GM18511 (cell line): Measurements from ENCODE around the gene COL6A1.

Experiments used
- ATAC-seq: cut with Tn5 transposase; IDR thresholded peaks from one replicate; pipeline ENCODE4 v1.9.1; 2021; ENCODE audit warnings: mild to moderate bottlenecking, moderate library complexity; ENCODE audit not compliant: unreplicated experiment

The COL6A1 gene

DNA sequence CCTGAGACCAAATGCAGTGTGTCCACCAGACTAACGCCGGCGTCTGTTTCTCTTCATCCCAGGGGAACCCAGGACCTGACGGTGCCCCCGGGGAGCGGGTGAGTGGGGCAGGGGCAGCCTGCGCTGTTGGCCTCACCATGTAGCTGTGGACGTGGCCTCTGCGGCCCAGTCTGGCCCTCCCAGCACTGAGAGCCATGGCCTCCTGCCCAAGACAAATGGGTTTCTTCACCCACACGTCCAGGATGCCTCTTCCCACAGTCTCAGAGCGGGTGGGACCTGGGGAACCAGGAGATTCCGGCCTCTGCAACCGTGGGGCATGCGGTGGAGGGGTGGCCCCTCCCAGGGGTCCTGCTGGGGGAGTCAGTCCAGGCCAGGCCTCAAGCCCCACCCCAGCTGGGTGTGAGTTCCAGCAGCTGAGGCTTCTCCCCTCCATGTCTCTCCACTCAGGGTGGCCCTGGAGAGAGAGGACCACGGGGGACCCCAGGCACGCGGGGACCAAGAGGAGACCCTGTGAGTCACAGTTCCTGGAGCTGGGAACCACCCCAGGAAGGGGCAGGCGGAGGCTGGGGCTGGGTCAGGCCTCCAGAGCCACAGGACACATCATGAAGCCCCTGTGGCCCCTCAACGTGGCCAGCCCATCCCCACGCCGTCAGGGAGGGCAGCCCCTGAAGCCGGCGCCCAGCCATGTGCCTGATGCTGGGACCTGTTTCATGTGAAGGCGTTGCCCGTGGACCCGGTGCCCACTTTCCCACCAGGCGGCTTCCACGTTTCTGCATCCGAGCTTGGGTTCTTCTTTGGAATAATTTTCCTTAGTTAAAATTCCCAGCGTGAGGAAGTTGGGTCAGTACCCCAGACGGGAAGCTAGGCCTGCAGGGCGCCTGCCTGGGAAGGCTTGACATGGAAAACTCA, 11.0 kb downstream of the COL6A1 start:
- no peak for ATAC-seq

DNA sequence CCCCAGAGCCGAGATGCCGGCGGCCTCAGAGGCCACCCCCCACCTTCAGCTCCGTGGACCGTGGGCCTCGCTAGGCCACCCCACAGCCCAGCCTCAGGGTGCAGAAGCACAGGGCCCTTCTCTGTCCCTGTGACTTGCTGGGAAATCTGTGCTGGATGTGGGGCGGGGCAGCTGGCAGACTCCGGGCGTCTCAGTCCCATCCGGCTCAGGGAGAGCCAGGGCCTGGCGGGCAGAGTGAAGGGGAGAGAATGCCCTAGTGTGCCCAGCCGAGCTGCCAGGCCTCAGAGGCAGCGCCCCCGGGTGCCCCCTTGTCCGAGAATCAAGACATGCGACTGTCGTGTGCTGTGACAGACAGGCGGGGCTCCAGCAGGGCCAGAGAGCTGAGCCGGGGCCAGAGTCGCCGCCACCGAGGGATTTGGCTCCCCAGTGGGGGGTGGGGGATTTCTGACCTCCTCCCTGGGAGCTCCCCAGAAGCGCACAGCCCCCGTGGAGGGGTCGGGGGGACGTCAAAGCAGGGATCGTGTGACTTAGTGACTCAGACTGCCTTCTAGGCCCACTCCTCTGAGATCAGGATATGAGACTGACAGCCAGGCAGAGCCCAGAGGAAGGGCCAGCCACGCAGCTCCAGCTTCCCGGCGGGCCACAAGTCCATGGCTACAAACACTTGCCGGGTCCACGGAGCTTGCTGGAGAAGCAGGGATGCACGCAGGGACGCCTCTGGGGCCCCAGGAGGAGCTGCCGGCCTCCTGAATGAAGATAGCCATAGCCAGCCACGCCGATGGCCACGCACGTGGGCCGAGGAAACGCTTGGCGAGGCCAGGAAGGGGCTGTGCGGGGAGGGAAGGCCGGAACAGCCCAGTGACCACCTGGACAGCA, 11.9 kb downstream of the COL6A1 start:
- ATAC-seq = no peak

DNA sequence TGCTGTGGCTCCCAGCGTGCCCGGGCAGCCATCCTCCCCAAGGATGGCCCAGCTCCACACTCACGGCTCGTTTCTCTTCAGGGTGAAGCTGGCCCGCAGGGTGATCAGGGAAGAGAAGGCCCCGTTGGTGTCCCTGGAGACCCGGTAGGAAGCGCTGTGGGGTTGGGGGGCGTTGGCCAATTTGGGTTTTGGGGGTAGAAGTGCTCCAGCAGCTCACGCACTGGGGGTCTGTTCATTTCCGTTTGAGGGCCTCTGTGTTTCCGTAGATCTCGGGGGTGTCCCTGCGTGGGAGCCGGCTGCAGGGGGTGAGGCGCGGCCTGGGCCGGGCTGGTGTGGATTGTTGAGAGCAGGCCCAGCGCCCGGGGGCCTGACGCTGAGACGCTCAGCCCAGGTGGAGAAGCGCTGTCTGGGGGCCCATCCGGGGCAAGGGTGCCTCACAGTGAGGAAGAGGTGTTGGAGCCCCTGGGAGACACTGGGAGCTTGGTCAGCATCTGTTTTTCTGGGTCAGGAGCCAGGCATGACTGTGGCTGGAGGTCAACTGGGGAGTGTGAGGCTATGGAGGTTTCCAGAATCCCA, 12.6 kb downstream of the COL6A1 start:
- no peak for ATAC-seq

DNA sequence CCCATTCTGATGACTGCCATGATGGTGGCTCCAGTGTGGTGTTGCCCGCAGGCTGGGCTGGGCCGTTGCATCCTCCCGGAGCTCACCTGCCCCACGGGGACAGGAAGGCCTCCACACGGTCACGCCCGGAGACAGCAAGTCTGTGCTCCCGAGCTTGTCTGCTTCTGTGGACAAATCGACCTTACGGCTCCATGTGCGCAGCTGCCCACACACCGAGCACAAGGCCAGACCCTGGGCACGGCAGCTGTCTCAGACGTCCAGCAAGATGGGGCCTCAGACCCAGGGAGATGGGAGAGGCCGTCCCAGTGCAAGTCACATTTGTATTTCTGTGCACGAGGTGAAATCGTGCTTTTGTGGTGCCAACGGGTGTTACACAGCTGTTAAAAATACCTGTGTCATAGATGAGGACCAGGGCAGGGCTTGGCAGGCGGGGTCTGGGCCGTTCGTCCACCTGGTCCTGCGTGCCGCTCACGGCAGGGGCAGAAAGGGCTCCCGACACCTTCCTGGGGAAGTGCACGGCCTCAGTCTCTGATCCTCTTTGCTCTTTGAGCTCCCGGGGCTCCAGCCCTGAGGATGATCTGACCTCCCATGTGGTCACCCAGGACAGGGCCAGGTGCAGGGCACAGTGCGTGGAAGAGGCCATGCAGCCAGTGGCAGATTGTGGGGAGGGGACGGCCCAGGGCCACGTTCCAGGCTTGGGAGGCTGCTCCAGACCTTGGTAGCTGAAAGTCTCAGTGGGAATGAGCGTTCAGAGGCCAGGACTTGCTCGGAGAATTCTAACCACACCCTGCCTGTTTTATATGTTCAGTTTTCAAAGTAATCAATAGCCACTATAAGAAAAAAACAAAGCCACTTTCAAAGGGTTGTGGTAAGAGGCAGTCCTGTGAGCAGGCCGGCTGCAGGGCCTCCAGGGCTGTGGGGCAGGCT, 13.5 kb downstream of the COL6A1 start:
- ATAC-seq = no peak

DNA sequence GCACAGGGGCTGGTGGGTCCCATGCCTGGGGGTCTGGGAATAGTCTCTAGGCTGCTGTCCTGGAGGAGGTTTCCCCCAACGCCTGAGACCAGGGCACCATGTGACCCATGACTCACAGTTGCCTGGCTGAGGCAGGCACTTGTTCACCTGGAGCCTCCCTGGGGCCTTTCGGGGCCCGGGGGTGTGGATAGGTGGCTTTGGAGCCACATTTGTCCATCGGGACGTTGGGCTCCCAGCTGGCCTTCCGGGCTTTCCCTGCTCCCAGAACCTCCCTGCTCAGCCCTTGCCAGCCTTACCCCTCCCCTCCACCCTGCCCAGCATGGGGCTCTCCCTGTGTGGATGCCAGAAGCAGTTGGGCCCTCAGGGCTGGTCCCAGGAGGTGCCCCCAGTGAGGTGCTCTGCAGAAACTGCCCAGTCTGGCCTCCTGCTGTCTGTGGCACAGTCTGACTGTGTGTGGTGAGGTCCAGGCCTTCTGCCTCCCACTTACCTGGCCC, 14.2 kb downstream of the COL6A1 start:
- no peak for ATAC-seq

DNA sequence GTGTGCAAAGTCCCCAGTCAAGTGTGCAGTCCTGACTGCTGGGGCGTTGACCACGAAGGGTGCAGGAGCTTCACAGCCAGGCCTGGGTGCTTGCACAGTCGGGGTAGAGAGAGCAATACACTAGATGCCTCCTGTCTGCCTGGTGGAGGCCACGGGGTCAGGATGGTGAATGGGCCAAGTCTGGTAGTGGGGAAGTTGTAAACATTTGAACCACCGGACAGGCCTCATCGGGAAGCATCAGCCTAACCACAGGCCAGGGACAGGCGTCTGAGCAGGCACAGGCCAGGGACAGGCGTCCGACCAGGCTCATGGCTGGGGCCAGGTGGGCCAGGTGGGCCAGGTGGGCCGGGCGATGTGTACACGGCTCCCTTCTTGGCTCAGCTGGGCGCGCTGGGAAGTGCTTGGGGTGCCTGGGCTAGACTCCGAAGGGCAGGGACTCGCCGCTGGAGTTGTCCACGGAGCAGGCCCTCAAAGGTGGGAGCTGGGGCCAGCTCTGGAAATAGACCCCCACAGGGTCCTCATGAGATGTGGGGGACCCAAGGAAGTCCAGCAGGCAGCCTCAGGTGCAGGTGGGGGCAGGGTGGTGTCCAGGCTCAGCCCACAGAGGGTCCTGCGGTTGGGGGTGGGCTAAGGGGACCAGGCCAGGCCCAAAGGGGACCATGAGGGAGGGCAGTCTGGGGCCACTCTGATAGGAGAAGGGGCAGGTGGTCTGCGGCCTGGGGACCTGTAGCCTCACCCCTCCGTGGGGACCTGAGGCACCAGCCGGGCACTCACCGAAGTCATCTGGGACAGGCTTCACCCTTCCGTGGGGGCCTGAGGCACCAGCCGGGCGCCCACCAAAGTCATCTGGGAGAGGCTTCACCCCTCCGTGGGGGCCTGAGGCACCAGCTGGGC, 15.0 kb downstream of the COL6A1 start:
- no peak for ATAC-seq

DNA sequence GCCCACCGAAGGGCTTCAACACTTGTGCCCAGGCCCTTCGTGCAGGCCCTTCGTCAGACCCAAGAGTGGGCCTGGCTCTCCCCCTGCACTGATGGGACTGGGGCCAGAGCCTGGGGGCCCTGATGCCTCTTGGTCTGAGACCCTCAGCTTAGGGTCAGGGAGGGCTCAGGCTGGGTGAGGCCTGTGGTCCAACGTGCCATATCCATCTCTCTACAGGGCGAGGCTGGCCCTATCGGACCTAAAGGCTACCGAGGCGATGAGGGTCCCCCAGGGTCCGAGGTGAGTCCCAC, 15.6 kb downstream of the COL6A1 start:
- ATAC-seq = no peak

DNA sequence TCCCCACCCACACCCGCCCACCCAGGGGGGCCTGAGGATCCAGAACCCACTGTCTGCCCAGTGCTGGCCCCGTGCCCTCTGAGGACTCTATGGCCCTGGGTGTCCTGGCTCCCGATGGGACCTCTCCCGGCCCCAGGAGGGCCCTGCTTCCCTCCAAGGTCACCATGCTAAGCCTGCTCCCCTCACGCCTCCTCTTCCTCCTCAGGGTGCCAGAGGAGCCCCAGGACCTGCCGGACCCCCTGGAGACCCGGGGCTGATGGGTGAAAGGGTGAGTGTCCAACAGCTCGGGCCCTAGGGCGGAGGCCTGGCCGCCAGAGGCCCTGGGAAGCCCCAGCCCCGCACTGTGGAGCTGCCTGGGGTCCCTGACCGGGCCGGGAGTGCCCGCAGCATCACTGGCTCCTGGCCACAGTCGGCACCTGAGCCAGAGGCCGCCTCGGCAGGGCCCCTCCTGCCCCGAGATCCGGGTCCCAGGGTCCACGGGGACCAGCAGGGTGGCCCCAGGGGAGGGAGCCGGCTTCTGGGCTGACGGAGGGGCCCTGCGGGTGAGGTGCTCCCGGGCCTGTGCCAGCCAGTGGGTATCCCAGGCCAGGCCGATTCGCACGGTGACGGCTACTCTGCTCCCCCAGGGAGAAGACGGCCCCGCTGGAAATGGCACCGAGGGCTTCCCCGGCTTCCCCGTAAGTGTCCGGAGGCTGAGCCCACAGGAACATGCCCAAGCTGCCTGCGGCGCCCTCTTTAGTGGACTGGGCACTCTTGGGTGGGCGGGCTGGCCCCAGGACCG, 16.1 kb downstream of the COL6A1 start:
- ATAC-seq = no peak

DNA sequence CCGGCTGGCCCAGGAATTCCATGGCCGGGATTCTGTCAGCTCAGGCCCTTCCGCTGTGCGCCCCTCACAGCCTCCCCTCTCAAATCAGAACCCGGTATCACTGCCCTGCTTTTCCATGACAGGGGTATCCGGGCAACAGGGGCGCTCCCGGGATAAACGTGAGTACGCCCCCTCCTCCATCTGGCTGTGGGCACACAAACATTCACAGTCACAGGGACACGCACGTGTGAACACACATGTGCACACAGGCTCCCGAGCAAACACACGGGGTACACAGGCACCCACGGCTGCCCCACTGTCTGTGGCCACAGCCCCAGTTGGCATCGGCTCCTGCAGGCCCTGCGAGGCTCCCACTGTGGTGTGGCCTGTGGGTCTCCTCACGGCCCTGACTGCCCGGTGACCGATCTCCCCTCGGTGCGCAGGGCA, 16.7 kb downstream of the COL6A1 start:
- ATAC-seq = no peak

DNA sequence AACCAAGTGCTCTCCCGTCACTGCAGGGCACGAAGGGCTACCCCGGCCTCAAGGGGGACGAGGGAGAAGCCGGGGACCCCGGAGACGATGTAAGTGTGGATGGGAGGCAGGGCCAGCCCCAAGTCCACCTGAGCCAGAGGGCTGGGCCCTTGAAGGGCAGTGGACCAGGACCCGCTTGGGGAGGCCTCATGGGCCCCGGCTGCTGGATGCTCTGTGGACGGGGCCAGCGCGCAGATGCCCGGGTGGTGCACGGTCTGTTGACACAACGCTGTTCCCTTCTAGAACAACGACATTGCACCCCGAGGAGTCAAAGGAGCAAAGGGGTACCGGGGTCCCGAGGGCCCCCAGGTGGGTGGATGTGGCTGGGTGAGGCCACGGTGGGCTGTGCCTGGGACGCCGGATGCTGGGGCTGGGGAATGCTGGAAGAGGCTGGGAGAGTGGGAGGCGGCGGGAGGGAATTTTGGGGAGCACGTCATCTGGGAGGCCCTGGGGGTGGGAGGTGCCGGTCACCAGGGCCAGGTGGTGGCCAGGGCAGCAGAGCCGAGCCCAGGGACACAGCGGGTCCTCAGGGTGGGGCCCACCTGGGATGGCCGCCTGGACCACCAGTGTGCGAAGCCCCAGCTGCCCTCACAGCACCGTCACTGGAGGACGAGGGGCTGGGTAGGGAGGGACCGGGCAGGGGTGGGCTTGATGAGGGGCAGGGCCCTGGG, 17.5 kb downstream of the COL6A1 start:
- ATAC-seq = no peak

DNA sequence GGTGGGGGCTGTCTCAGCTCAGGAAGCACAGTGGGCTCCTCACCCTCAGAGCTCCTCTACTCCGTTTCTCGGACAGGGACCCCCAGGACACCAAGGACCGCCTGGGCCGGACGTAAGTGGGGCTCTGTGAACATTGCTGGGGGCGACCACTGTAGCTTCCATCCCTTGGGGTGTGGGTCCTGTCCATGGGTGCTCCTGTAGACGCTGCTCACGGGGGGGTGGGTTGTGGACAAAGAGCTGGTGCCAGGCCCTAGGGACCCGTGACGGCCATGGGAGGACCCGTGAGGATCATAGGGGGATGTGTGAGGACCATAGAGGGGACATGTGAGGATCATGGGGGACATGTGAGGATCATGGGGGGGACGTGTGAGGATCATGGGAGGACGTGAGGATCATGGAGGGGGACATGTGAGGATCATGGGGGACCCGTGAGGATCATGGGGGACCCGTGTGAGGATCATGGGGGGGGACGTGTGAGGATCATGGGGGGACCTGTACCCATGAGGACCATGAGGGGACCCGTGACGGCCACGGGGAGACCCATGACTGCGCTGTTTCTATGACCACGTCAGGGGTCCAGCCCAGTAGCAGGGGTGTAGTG, 18.1 kb downstream of the COL6A1 start:
- ATAC-seq = no peak

DNA sequence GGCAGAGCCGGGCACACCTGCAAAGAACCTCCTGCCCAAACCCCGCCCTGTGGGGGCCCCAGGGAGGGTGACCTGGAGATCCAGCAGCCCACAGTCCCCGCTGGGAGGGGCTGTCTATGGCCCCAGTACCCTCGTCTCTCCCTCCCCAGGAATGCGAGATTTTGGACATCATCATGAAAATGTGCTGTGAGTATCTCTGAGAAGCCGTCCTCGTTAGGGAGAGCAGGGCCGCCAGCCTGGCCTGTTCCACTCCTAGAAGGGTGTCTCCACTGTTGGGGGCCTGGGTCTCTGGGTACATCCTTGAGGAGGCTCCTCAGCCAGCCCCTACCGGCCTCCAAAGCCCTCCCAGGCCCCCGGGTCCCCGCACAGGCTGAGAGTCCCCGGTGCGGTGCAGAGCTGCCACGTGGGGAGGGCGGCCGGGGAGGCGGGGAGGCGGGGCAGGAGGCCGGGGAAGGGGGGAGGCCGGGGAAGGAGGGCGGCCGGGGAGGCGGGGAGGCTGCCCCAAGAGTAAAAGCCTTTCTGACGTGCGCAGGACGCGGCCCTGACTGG, 18.7 kb downstream of the COL6A1 start:
- no peak for ATAC-seq

DNA sequence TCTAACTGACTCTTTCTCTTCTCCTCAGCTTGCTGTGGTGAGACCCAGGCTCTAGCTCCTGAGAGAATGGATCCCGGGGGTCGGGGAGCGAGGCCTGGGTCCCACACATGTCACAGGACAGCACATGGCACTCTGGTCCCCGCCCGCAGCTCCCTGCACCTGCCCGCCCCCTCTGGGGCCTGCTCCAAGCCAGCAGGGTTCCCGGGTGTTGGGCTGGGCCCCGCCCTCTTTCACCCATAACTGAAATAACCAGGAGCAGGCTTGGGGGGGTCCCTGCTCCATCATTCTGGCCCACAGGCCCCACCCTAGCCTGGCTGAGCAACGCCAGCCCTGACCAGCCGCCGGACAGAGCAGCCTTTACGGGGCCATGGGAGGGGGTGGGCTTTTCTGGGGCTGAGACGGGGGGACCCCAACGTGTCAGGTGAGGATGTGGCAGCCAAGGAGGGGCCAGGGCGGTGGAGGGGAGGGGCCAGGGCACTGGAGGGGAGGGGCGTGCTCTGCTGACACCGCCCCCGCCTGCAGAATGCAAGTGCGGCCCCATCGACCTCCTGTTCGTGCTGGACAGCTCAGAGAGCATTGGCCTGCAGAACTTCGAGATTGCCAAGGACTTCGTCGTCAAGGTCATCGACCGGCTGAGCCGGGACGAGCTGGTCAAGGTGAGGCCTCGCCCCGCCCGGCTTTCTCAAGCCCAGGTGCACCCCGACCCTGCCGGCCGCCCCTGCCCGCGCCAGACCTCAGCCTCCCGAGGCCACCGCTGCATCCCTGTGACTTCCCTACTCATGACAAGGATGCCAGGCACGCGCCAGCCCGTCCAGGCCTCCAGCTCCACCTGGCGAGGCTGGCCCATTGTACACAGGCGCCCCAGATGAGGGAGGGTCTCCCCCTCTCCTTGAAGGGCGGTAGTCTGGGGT, 19.4 kb downstream of the COL6A1 start:
- no peak for ATAC-seq

DNA sequence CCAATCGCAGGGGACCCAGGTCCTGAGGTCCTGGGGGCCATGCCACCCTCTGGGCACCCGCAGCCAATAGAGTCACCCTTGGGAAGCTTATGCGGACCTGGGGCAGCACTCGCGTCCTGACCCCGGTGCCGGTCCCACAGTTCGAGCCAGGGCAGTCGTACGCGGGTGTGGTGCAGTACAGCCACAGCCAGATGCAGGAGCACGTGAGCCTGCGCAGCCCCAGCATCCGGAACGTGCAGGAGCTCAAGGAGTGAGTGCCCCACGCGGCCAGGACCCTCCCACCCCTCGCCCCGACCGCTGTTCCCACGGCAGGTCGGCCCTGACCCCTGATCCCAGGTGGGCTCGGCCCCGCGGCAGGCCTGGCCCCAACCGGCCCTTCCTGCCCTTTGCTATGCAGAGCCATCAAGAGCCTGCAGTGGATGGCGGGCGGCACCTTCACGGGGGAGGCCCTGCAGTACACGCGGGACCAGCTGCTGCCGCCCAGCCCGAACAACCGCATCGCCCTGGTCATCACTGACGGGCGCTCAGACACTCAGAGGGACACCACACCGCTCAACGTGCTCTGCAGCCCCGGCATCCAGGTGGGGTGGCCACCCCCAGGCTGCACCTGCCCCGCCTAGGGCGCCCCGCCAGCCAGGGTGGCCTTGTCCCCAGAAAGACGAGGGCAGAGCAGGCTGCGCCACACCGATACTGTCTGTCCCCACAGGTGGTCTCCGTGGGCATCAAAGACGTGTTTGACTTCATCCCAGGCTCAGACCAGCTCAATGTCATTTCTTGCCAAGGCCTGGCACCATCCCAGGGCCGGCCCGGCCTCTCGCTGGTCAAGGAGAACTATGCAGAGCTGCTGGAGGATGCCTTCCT, 20.5 kb downstream of the COL6A1 start:
- ATAC-seq = no peak

DNA sequence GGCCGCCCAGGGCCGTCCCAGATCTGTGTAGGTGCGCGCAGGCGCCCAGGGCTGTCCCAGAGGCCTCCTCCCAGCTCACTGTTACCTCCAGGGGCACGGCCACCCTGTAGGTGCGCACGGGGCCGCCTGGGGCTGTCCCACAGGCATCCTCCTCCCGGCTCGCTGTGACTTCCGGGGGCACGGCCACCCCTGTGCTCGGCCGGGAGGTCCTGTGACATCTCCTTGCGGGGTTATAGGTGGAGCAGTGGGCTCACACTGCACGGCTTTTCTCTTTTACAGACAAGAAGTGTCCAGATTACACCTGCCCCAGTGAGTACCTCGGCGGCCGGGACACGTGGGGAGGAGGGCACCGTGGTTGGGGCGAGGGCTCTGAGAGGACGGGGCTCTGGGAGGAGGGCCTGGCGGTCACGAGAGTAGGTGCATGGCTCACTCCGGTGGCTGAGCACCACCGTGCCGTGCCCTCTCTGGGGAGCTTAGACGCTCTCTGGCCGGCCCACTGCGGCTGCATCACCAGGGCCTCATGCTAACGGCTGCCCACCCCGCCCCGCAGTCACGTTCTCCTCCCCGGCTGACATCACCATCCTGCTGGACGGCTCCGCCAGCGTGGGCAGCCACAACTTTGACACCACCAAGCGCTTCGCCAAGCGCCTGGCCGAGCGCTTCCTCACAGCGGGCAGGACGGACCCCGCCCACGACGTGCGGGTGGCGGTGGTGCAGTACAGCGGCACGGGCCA, 21.4 kb downstream of the COL6A1 start:
- ATAC-seq = no peak
